HG03159 (cell line): ENCODE data around the gene ZP3.
"Not testable (repeated sequence)": the region's sequence is repeated elsewhere in the genome, so short reads cannot be mapped to it uniquely, and the experiment has no call there.

Experiments used
- ATAC-seq: cut with Tn5 transposase; IDR thresholded peaks from one replicate; pipeline ENCODE4 v1.9.1; 2021; ENCODE audit warnings: mild to moderate bottlenecking, moderate library complexity; ENCODE audit not compliant: unreplicated experiment

ZP3 gene

DNA sequence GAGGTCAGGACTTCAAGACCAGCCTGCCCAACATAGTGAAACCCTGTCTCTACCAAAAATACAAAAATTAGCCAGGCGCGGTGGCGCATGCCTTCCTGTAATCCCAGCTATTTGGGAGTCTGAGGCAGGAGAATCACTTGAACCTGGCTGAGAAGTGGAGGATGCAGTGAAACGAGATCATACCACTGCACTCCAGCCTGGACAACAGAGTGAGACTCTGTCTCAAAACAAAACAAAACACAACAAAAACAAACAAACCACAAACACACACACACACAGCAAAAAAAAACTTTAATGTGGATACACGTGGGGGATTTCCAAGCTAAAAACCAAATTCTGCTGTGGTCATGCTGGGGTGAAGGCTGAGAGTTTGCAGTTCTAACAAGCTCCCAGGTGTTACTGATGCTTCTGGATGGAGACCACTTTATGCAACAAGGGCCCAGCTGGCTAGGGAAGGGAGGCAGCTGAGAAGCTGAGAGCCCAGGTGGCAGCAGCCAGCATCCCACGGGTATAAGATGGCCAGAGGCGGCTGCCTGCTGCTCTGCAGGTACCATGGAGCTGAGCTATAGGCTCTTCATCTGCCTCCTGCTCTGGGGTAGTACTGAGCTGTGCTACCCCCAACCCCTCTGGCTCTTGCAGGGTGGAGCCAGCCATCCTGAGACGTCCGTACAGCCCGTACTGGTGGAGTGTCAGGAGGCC lies at the start of gene ZP3:
ZP3 (plus strand) TSS at position 538 of the 699 bp plus-strand sequence; CDS start at position 553, 15 bp downstream.
- no peak for ATAC-seq

DNA sequence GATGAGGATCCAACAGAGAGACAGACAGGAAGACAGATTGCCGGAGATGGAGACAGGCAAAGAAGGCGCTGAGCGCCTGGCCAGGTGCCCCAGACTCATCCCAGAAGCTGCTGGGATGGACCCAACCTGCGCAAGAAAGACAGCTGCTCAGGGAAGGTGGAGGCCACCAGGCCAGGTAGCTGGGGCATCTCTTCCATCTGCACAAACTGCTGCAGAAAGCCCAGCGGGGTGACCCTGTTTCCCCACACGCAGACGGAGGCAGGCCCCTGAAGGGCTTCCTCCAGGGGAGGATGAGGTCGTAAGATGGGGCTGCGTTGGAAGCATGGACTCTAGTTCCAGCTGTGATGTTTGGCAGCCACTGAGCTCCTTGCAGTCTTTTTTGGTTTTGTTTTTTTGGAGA lies 49.5 kb upstream of the ZP3 start:
- no peak for ATAC-seq

DNA sequence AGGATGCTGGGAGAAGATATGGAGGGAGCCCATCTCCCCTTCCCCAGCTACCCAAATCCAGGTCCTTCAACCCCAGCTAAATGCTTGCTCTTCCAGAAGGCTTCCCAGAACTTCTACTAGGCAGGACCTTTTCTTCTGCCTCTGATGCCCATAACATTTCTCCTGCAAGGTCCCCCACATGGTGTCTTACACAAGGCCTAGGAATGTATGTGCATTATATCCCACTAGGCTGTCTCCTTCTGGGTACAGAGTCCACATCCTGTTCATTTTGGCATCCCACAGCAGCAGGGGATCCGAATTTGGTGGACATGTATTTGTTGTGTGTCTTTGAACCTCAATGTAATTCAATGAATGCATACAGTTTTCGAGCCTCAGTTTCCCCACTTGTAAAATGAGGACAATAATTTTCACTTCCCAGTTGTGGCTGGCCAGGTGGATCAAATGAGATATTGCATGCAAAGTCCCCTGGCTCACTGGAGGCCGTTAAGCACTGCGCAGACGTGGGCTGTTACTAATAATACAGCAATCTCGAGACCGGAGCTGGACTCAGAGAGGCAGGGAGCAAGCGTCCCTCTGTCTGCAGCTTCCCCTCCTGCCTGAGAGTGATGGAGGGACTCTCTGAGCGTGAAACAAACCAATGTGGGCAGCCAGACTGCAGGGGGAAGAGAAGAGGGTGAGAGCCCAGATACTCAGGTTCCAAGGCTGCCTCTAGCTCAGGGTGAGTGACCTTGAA lies 47.4 kb upstream of the ZP3 start:
- ATAC-seq, result no peak

DNA sequence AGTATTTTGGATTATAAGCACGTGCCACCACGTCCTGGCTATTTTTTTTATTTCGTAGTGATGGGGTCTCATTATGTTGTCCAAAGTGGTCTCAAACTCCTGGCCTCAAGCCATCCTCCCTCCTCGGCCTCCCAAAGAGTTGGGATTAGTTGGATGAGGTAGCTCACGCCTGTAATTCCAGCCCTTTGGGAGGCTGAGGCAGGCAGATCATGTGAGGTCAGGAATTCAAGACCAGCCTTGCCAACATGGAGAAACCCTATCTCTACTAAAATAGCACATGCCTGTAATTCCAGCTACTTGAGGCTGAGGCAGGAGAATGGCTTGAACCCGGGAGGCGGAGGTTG lies 44.2 kb upstream of the ZP3 start:
- ATAC-seq, result no peak

DNA sequence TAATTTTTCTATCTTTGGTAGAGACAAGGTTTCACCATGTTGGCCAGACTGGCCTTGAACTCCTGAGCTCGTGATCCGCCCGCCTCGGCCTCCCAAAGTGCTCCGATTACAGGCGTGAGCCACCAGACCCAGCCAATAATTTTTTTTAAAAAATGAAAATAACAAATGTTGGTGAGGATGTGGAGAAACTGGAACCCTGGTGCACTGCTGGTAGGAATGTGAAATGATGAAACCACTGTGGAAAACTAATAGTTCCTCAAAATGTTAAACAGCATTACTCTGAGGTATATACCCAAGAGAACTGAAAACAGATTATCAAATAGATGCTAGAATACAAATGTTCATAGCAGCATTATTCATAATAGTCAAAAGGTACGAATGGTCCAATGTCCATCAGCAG lies 42.9 kb upstream of the ZP3 start:
- ATAC-seq, result no peak

DNA sequence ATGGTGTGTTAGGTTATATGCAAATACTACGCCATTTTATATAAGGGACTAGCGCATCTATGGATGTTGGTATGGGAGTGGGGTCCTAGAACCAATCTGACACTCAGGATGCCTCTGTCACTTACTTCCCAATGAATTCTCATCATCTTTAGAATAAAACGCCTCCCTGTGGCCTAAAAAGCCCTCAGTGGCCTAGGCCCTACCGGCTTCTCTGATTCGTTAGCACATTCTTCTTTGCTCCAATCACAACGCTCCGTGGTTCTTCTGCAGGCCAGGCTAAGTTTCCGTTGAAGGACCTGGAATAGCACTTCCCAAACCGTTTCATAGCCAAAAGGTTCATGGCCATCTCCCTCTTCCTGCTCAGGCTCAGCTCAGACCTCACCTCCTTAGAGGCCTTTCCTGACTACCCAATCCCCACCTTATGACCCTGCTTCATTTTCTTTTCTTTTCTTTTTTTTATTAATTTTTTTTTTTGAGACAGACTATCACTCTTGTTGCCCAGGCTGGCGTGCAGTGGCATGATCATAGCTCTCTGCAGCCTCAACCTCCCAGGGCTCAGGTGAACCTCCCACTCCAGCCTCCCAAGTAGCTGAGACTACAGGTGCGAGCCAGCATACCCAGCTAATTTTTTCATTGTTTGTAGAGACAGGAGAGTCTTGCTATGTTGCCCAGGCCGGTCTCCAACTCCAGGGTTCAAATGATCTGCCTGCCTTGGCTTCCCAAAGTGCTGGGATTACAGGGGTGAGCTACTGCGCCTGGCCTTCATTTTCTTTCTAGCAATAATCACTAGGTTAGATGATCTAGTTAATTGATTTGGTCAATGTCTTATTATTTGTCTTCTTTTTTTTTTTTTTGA lies 41.4 kb upstream of the ZP3 start:
- no peak for ATAC-seq

DNA sequence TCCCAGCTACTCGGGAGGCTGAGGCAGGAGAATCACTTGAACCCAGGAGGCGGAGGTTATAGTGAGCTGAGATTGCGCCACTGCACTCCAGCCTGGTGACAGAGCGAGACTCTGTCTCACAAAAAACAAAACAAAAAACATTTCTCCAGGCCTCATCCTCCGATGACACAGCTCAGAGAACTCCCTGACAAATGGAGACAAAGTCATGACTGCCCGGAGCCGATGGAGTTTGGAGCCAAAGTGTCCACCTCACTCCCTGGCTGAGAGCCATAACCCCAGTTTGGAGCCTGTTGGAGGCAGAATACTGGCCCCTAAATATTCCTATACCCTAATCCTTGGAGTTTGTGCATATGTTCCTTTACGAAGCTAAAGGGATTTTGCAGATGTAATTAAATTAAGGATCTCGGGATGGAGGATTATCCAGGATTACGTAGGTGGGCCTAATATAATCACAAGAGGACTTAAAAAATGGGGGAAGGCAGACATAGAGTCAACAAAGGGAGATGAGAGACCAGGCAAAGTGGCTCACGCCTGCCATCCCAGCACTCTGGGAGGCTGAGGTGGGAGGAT lies 38.0 kb upstream of the ZP3 start:
- ATAC-seq, result no peak

DNA sequence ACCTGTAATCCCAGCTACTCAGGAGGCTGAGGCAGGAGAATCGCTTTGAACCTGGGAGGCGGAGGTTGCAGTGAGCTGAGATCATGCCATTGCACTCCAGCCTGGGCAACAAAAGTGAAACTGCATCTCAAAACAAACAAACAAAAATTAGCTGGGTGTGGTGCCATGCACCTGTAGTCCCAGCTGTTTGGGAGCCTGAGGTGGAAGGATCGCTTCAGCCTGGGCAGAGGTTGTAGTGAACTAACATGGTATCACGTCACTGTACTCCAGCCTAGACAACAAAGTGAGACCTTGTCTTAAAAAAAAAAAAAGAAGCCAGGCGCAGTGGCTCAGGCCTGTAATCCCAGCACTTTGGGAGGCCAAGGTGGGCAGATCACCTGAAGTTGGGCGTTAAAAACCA lies 37.0 kb upstream of the ZP3 start:
- not testable (repeated sequence) for ATAC-seq

DNA sequence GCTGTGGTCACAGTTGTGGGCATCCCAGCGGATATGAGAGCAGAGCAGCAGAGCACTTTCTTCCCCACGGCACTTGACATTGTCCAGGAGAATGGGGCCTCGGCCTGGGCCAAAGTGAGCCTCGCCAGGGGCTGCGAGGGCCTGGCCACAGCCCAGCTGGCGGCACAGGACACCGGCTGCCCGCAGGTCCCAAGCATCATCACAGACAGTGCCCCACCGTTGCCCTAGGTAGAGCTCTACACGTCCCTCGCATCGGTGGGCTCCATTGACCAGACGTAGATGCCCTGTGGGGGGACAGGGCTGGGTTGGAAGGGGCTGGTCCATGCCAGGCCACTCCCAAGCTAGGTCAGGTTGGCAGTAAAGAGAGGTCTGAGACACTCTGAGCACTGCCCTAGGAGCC lies 34.7 kb upstream of the ZP3 start:
- no peak for ATAC-seq

DNA sequence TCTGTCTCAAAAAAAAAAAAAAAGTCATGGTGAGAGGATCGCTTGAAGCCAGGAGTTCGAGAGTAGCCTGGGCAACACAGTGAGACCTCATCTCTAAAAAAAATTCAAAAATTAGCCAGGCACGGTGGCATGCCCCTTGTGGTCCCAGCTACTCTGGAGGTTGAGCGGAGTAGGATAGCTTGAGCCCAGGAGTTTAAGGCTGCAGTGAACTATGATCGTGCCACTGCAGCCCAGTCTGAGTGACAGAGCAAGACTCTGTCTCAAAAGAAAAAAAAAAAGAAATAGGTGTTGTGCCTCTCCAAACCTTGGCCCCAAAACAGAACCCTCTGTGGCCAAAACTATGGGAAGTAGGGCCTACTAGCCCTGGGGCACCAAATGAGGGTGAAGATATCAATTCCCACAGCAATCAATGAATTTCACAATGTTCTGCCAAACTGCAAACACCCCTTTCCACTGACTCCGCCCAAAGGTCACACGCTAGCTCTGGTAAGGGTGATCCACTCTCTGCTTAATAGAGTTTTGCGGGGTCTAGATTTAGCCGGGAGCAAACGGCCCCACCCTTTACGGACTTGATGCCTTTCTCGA lies 32.1 kb upstream of the ZP3 start:
- no peak for ATAC-seq

DNA sequence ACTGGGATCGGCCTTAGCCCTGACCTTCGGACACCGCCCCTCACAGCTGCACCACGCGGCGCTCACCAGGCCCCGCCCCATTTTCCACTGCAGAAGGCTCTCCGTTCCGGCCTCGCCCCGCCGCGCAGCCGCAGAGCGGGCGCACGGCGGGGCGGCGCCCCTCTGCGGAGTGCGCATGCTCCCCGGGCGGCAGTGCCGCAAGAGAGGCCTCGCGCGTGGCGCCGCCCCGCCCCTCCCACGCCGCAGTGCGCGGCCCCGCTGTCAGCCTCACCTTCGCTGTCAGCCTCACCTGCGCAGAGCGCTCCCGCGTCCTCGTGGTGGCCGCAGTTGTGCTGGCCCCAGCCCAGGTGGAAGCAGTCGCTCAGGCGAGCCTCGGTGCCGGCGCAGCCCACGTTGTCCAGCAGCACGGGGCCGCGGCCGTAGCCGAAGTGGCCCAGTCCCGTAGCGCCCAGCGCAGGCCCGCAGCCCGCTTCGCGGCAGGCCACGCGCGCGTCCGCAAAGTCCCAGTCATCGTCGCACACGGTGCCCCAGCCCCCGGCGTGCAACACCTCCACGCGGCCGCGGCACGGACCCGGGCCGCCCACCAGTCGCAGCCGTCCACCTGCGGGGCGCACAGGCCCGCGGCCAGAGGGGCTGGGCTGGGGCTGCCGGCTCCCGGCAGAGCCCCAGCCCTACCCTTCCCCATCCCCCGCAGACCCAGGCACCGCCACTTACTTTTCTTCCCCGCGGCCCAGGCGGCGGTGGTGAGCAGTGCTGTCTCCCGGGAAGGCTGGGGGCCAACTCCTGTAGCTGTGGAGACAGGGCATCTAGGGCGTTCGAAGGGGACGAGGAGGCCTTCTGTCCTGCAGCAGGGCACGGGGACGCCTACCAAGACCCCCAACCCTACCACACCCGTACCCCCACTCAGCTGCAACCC lies 31.4 kb upstream of the ZP3 start:
- ATAC-seq, result peak; percentile 80

DNA sequence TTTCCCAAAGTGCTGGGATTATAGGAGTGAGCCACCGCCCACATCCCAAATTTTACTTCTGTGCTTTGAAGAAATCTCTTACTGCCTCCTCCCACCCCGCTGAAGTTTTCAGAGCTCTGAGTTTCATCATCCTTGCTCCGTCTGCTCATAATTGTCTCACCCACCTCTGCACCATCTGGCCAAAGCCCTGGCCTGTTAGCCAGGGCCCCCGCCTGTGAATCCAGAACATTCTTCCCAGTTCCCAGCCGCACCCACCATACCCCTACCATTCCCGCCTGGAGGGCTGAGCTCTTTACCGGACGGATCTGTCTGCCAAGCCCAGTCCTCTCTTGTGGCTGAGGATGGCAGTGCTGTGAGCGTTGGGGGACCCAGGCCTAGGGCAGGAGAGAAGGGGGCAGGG lies 29.8 kb upstream of the ZP3 start:
- no peak for ATAC-seq

DNA sequence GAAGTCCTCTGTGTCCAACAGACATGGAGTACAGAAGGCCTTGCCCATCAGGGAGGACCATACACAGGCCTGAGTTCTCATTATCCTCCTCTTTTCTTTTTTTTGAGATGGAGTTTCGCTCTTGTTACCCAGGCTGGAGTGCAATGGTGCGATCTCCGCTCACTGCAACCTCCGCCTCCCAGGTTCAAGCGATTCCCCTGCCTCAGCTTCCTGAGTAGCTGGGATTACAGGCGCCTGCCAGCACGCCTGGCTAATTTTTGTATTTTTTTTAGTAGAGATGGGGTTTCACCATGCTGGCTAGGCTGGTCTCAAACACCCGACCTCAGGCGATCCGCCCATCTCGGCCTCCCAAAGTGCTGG lies 29.2 kb upstream of the ZP3 start:
- not testable (repeated sequence) for ATAC-seq

DNA sequence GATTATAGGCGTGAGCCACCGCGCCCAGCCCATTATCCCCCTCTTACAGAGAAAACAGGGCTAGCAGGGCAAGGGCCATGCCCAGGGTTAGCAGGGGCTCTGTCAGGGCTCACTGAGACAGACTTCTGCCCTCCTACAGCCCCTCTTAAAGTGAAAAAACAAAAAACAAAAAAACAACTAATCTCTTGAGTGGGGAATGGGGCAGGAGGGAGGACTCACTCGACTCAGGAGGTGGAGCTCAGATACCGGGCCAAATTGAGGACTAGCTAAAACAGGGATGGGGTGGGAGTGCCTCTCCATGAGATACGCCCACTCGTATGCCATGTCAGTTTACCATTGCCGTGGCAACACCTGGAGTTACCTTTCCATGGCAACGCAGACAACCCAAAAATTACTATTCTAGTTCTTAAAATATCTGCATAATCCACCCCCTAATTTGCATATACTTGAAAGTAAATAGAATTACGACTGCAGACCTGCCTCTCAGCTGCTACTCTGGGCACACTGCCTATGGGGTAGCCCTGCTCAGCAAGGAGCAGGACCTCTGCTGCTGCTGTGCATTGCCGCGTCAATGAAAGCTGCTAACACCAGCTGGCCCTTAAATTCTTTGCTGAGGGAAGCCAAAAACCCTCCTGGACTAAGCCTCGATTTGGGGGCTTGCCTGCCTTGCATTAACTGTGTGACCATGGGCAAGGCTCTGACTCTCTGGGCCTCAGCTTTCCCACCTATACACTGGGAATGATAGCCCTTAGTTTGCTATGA lies 28.6 kb upstream of the ZP3 start:
- no peak for ATAC-seq

DNA sequence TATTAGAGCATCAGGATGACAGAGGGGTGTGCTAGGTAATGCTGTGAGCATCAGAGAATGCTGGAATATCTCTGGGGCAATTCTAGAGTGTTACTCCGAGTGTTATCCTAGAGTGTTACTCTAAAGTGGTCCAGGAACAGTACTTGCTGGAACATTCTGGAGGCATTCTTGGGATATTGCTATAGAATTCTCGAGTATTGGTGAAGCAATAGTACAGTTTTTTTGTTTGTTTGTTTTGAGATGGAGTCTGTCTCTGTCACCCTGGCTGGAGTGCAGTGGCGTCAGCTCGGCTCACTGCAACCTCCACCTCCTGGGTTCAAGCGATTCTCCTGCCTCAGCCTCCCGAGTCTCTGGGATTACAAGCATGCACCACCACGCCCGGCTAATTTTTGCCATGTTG lies 27.9 kb upstream of the ZP3 start:
- ATAC-seq, result no peak

DNA sequence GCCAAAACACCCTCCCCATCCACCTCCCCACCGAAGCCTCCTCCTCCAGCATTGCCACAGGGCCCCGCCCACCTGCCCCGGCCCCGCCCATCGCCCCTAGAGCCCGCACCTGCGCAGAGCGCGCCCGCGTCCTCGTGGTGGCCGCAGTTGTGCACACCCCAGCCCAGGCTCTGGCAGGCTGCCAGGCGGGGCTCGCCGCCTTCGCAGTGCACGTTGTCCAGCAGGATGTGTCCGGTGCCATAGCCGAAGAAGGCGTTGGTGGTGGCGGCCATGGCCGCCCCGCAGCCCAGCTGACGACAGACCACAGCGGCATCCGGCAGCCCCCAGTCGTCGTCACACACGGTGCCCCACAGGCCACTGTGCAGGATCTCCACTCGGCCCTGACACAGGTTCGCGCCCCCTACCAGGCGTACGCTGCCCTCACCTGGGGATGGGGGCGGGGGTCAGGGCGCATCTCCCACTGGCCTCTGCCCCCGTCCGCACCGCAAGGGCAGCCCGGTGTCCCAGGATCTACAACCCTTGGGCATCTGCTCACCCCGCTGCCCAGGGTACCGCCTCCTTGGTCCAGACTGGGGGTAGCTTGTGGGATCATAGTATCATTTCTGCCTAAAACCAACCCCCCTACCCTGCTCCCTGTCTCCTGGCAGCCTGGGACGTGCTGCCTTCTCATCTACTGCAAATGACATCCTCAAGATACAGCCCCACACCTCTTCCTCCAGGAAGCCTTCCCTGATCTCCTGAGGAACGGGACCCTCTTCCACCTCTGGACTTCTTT lies 27.2 kb upstream of the ZP3 start:
- ATAC-seq, result peak; percentile 34

DNA sequence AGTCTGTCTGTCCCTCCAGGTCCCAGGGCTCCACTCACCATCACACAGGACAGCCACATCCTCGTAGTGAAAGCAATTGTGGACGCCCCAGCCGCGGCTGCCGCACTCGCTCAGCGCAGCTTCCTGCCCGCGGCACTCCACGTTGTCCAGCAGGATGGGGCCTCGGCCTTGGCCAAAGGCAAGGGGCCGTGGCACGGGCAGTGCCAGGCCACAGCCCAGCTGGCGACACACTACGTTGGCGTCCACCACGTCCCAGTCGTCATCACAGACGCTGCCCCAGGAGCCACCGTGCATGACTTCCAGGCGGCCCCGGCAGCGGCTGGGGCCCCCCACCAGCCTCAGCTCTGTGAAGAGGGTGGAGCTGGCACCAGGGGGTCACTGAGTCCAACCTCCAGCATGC lies 24.5 kb upstream of the ZP3 start:
- ATAC-seq, result no peak

DNA sequence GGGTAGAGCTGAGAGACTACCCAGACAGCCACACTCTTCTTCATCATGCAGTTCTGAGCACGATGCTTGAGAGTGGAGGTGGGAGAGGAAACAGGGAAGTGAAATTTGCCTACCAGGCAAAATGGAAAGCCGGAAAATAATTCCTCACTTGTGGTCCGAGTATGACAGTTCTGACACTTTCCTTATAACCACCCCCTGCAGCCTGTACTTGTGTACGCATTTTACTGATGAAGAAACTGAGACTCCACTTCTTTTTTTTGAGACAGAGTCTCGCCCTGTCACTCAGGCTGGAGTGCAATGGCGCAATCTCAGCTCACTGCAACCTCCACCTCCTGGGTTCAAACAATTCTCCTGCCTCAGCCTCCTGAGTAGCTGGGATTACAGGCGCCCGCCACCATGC lies 21.7 kb upstream of the ZP3 start:
- ATAC-seq, result not testable (repeated sequence)
